ENCODE data around the gene WIPF3. TPM values are rescaled to one million over a fixed set of nuclear protein-coding genes. Genes with fewer than 3 reads are reported as not detected.

WIPF3 gene
- total RNA-seq, 1 donor from 2014 or later, result 4.7 TPM

DNA sequence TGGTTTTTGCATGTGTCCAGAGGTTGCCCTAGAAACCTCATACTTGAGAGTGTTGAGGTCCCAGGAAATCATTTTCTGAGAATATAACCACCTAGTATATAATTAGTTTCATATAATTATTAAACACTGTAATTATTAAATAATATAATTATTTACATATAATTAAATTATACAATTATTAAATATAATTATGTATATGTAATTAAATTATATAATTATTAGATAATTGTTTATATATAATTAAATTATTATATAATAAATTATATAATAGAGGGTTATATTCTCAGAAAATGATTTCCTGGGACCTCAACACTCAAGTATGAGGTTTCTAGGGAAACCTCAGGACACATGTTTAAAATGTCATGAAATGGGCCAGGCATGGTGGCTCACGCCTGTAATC is 155.7 kb downstream of the WIPF3 start:
- no peak overlapping the region for H3K4me3 ChIP-seq (ENCODE audit: low read length in 3 of 3)
- no peaks in the 10 kb centered on the region for H3K4me1 ChIP-seq (ENCODE audit: control insufficient read depth in 3 of 3, insufficient read depth in 3 of 3, low read length in 3 of 3)
- no peak overlapping the region for H3K9ac ChIP-seq (ENCODE audit: low read depth in 1 of 3, low read length in 3 of 3)
- H3K9me3 ChIP-seq (ENCODE audit: control insufficient read depth in 3 of 3, low read length in 3 of 3), result no peaks in the 10 kb centered on the region
- no peaks in the 10 kb centered on the region for H3K27me3 ChIP-seq (ENCODE audit: control insufficient read depth in 3 of 3, insufficient read depth in 3 of 3, low read length in 3 of 3)
- H3K36me3 ChIP-seq (ENCODE audit: control insufficient read depth in 3 of 3, insufficient read depth in 3 of 3, low read length in 3 of 3), result no peaks in the 10 kb centered on the region
- H3K27ac ChIP-seq (ENCODE audit: low read depth, low read length), result no peak overlapping the region

DNA sequence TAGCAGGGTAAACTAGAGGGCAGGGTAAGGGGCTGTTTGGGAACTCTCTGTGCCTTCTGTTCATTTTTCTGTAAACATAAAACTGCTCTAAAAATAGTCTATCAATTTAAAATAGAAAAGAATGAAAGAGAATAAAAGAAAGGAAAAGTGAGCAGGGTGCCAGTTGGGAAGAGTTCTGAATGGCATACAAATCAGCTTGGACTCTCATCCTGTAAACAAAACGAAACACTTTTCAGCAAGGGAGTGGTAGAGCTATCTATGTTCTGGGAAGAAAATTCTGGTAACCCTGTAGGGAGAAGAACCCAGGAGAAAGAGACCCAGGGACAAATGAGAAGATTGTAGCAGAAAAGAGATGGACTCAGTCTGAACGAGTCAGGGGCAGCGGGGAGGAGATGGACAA is 158.7 kb downstream of the WIPF3 start:
- H3K27ac ChIP-seq (ENCODE audit: low read depth, low read length), result no peak overlapping the region
- H3K9ac ChIP-seq (ENCODE audit: low read depth in 1 of 3, low read length in 3 of 3), result no peak overlapping the region
- H3K27me3 ChIP-seq (ENCODE audit: control insufficient read depth in 3 of 3, insufficient read depth in 3 of 3, low read length in 3 of 3), result no peaks in the 10 kb centered on the region
- no peaks in the 10 kb centered on the region for H3K36me3 ChIP-seq (ENCODE audit: control insufficient read depth in 3 of 3, insufficient read depth in 3 of 3, low read length in 3 of 3)
- no peaks in the 10 kb centered on the region for H3K4me1 ChIP-seq (ENCODE audit: control insufficient read depth in 3 of 3, insufficient read depth in 3 of 3, low read length in 3 of 3)
- no peak overlapping the region for H3K4me3 ChIP-seq (ENCODE audit: low read length in 3 of 3)
- no peaks in the 10 kb centered on the region for H3K9me3 ChIP-seq (ENCODE audit: control insufficient read depth in 3 of 3, low read length in 3 of 3)

Small RNA genes within 50 kb of the gene (small RNA-seq; reads per million reads assigned to genes)
- gene RF01210, result not detected

Other genes starting within 250 kb of the WIPF3 start
- not detected for gene PRR15, start 242.7 kb upstream of the WIPF3 start, total RNA-seq
- 20.4 TPM for gene SCRN1, start 183.3 kb downstream of the WIPF3 start, total RNA-seq
- 13.0 TPM for gene FKBP14, start 220.2 kb downstream of the WIPF3 start, total RNA-seq
- gene PLEKHA8, start 221.9 kb downstream of the WIPF3 start, total RNA-seq, result 6.8 TPM

All from skeletal muscle tissue (tissue), 5 donors.